CD14-positive monocyte (primary cell): ENCODE results near the gene THSD4. TPM values are rescaled to one million over a fixed set of nuclear protein-coding genes. Genes with fewer than 3 reads are reported as not detected.

Experiments used
- DNase-seq, 3 donors: peaks; one replicate each; pipeline ENCODE4 v3.0.0-alpha.2; 2011 to 2022
- H2AFZ ChIP-seq: 2 replicates; pipeline ENCODE4 v1.6.0; 2012; ENCODE audit warnings: mild to moderate bottlenecking, low read depth, low read length, inconsistent platforms; ENCODE audit not compliant: insufficient read depth, poor library complexity, severe bottlenecking
- H3K27ac ChIP-seq, 2 donors: 1 replicate in 1 of 2; 2 replicates in 1 of 2; pipeline ENCODE4 v1.5.1; 2012 to 2013; ENCODE audit warnings: low read length in 2 of 2, control low read depth in 1 of 2, inconsistent platforms in 1 of 2, low read depth in 1 of 2, mild to moderate bottlenecking in 1 of 2
- H3K27me3 ChIP-seq, 2 donors: one replicate each; pipeline versions ENCODE4 v1.6.0 to v1.6.1; 2011 to 2013; ENCODE audit warnings: low read length in 2 of 2; ENCODE audit not compliant: control insufficient read depth in 2 of 2, insufficient read depth in 2 of 2
- H3K36me3 ChIP-seq, 2 donors: replicated peaks in 1 of 2; 1 replicate in 1 of 2; 2 replicates in 1 of 2; pipeline versions ENCODE4 v1.5.1 to v1.6.1; 2012 to 2013; ENCODE audit warnings: low read length in 2 of 2, control low read depth in 1 of 2, inconsistent platforms in 1 of 2, mild to moderate bottlenecking in 1 of 2; ENCODE audit not compliant: insufficient read depth in 2 of 2, control insufficient read depth in 1 of 2
- H3K4me1 ChIP-seq, 2 donors: 1 replicate in 1 of 2; 2 replicates in 1 of 2; pipeline versions ENCODE4 v1.5.1 to v1.6.1; 2012 to 2013; ENCODE audit warnings: low read length in 2 of 2, control low read depth in 1 of 2, inconsistent platforms in 1 of 2, mild to moderate bottlenecking in 1 of 2, moderate library complexity in 1 of 2; ENCODE audit not compliant: insufficient read depth in 2 of 2, control insufficient read depth in 1 of 2
- H3K4me2 ChIP-seq: replicated peaks from 2 replicates; pipeline ENCODE3; 2012; ENCODE audit warnings: low read length, moderate library complexity, mild to moderate bottlenecking; ENCODE audit not compliant: poor library complexity, severe bottlenecking; ENCODE audit errors: extremely low read depth
- H3K4me3 ChIP-seq, 3 experiments: fragments of 200-600 bp in 1 of 3; sonication (generic) in 1 of 3; replicated peaks in 1 of 3; 1 replicate in 2 of 3; 2 replicates in 1 of 3; pipeline ENCODE4 v1.5.1; 2011 to 2013; ENCODE audit warnings: low read length in 3 of 3, mild to moderate bottlenecking in 3 of 3, control low read depth in 2 of 3, low read depth in 2 of 3, inconsistent platforms in 1 of 3, moderate library complexity in 1 of 3
- H3K79me2 ChIP-seq: 2 replicates; pipeline ENCODE4 v1.6.0; 2012; ENCODE audit warnings: mild to moderate bottlenecking, control low read depth, inconsistent platforms, low read length, moderate library complexity; ENCODE audit not compliant: insufficient read depth
- H3K9ac ChIP-seq: 2 replicates; pipeline ENCODE4 v1.6.0; 2017; ENCODE audit warnings: low read length, mild to moderate bottlenecking; ENCODE audit not compliant: insufficient read depth, poor library complexity, severe bottlenecking
- H3K9me3 ChIP-seq, 2 donors: replicated peaks in 1 of 2; 1 replicate in 1 of 2; 2 replicates in 1 of 2; pipeline versions ENCODE4 v1.5.1 to v1.6.1; 2012 to 2013; ENCODE audit warnings: low read length in 2 of 2, control low read depth in 1 of 2; ENCODE audit not compliant: control insufficient read depth in 1 of 2, insufficient read depth in 1 of 2
- H4K20me1 ChIP-seq: 2 replicates; pipeline ENCODE4 v1.6.0; 2012; ENCODE audit warnings: mild to moderate bottlenecking, low read length, control low read depth, moderate library complexity; ENCODE audit not compliant: insufficient read depth
- H3K27ac Mint-ChIP-seq, 7 donors: one replicate each; pipeline ENCODE4 v1.8.0; 2020; ENCODE audit warnings: mild to moderate bottlenecking in 7 of 7, mixed read lengths in 7 of 7, moderate library complexity in 6 of 7, inconsistent platforms in 2 of 7
- H3K27me3 Mint-ChIP-seq, 3 donors: one replicate each; pipeline ENCODE4 v1.8.0; 2021 to 2022; ENCODE audit warnings: low read depth in 3 of 3, mild to moderate bottlenecking in 3 of 3, mixed read lengths in 3 of 3, moderate library complexity in 3 of 3, inconsistent platforms in 1 of 3
- H3K36me3 Mint-ChIP-seq, 2 donors: one replicate each; pipeline ENCODE4 v1.8.0; 2020; ENCODE audit warnings: mixed read lengths in 2 of 2, inconsistent platforms in 1 of 2, mild to moderate bottlenecking in 1 of 2
- H3K4me1 Mint-ChIP-seq: one replicate; pipeline ENCODE4 v1.8.0; 2020; ENCODE audit warnings: mild to moderate bottlenecking, mixed read lengths
- H3K4me3 Mint-ChIP-seq, 2 donors: one replicate each; pipeline ENCODE4 v1.8.0; 2020; ENCODE audit warnings: mild to moderate bottlenecking in 2 of 2, mixed read lengths in 2 of 2, moderate library complexity in 1 of 2
- H3K9me3 Mint-ChIP-seq, 7 donors: one replicate each; pipeline ENCODE4 v1.8.0; 2020 to 2022; ENCODE audit warnings: mixed read lengths in 7 of 7, mild to moderate bottlenecking in 6 of 7, moderate library complexity in 6 of 7, inconsistent platforms in 2 of 7
- CTCF ChIP-seq: fragments of 200-600 bp; IDR thresholded peaks from one replicate; pipeline ENCODE4 v1.8.0; 2022; ENCODE audit warnings: antibody characterized with exemption, mild to moderate bottlenecking
- WGBS: methylation state at CpG from one replicate; pipeline ENCODE4 v1.1.5; 2013; ENCODE audit warnings: missing lambda C conversion rate; ENCODE audit not compliant: insufficient coverage; 5-methylcytosine and 5-hydroxymethylcytosine counted together
- intact Hi-C, 2 donors: fragments of 100-400 bp; cut with micrococcal nuclease; formaldehyde crosslinking; loops; one replicate each; pipeline versions ENCODE4 v1.15.0 to v1.15.1; 2023
- polyA plus RNA-seq, 3 donors: library from polyadenylated mRNA; depleted of rRNA in 1 of 3; unstranded in 2 of 3; stranded (reverse) in 1 of 3; fragments of 300-500 nt in 2 of 3; fragments of >200 nt in 1 of 3; fragmentation: Illumina TruSeq in 2 of 3; gene quantifications; 1 replicate in 2 of 3; 2 replicates in 1 of 3; pipeline ENCODE4 v1.2.3, GENCODE V29; 2012 to 2021

The THSD4 gene
- polyA plus RNA-seq, 3 donors, result not detected

- Histone ChIP-seq H3K9me3 (no peaks in the 10 kb centered on the region), H3K36me3 (no peaks in the 10 kb centered on the region), H3K4me1 (no peaks in the 10 kb centered on the region), H4K20me1 (no peaks in the 10 kb centered on the region), H3K27me3 (no peaks in the 10 kb centered on the region), H2AFZ (no peak overlapping the region), H3K27ac (no peak overlapping the region), H3K4me2 (no peak overlapping the region), H3K79me2 (no peaks in the 10 kb centered on the region), H3K4me3 (no peak overlapping the region), H3K9ac (no peak overlapping the region)
- H3K9me3 Mint-ChIP-seq, result no peaks in the 10 kb centered on the region
- no peak overlapping the region for H3K27ac Mint-ChIP-seq
- TF ChIP-seq CTCF, result no peak
- no peaks in the 10 kb centered on the region for H3K36me3 Mint-ChIP-seq
- no peak for DNase-seq
- H3K27me3 Mint-ChIP-seq, result peaks cover 0 to 4% (median 0%) of the 10 kb centered on the region in 3 donors
- no peaks in the 10 kb centered on the region for H3K4me1 Mint-ChIP-seq
- WGBS, result no CpG with 5 or more reads among the region's 2 CpGs
- intact Hi-C loops, result no loop called here
- H3K4me3 Mint-ChIP-seq, result no peak overlapping the region
Observed at GRCh38 chr15:71426792-71427191, 311.5 kb downstream of the THSD4 start.

- Mint-ChIP-seq H3K27me3 (peaks cover 0 to 4% (median 0%) of the 10 kb centered on the region in 3 donors), H3K4me3 (no peak overlapping the region), H3K9me3 (no peaks in the 10 kb centered on the region), H3K4me1 (no peaks in the 10 kb centered on the region), H3K36me3 (no peaks in the 10 kb centered on the region), H3K27ac (no peak overlapping the region)
- H3K9me3 ChIP-seq, result no peaks in the 10 kb centered on the region
- H3K4me3 ChIP-seq, result no peak overlapping the region
- TF ChIP-seq CTCF, result no peak
- H3K9ac ChIP-seq, result no peak overlapping the region
- no peak for DNase-seq
- H3K79me2 ChIP-seq, result no peaks in the 10 kb centered on the region
- H4K20me1 ChIP-seq, result no peaks in the 10 kb centered on the region
- no peaks in the 10 kb centered on the region for H3K4me1 ChIP-seq
- H3K4me2 ChIP-seq, result no peak overlapping the region
- H3K27me3 ChIP-seq, result no peaks in the 10 kb centered on the region
- H3K27ac ChIP-seq, result no peak overlapping the region
- intact Hi-C loops, result no loop called here
- H2AFZ ChIP-seq, result no peak overlapping the region
- no peaks in the 10 kb centered on the region for H3K36me3 ChIP-seq
- WGBS, result no CpG with 5 or more reads among the region's 2 CpGs
Observed at GRCh38 chr15:71430782-71431181, 315.5 kb downstream of the THSD4 start.
